GM18519 (cell line): ENCODE measurements around the gene KREMEN1.

Source experiments
- ATAC-seq: cut with Tn5 transposase; IDR thresholded peaks from one replicate; pipeline ENCODE4 v1.9.1; 2021; ENCODE audit warnings: mild to moderate bottlenecking, moderate library complexity; ENCODE audit not compliant: unreplicated experiment, low FRiP score

Gene KREMEN1

GRCh38 chr22:29215012-29215860 lies 142.4 kb downstream of the KREMEN1 start:
- no peak for ATAC-seq

- no peak for ATAC-seq
Measured at GRCh38 chr22:29216011-29216872, 143.4 kb downstream of the KREMEN1 start.

GRCh38 chr22:29216873-29217666 lies 144.2 kb downstream of the KREMEN1 start:
- no peak for ATAC-seq
